ENCODE measurements around the gene KNDC1. TPM values are rescaled to one million over a fixed set of nuclear protein-coding genes. Genes with fewer than 3 reads are reported as not detected.

The KNDC1 gene
- total and polyA plus RNA-seq, 2 of the 4 experiments (the other 2 are of a cell fraction) = 0.18 to 1.1 TPM

GRCh38 chr10:133122171-133122935 lies 37.7 kb upstream of the KNDC1 start:
- Histone ChIP-seq H4K91ac (ENCODE audit: insufficient read depth, low read depth, low read length) (no peak overlapping the region), H3K4me2 (ENCODE audit: low read depth, low read length) (no peak overlapping the region), H3K4me3 (ENCODE audit: insufficient read depth, low read depth, low read length) (no peak overlapping the region), H4K5ac (ENCODE audit: low read depth, low read length) (no peak overlapping the region), H3K14ac (replicated peaks; ENCODE audit: low read depth, low read length) (no peak overlapping the region), H3K27me3 (ENCODE audit: control insufficient read depth, insufficient read depth, low read length) (no peaks in the 10 kb centered on the region; the same call in 1 of the 2 replicates), H2BK15ac (ENCODE audit: low read depth, low read length) (no peak overlapping the region), H4K8ac (ENCODE audit: low read depth in 2 of 2, low read length in 2 of 2) (no peak overlapping the region), H4K20me1 (ENCODE audit: insufficient read depth, low read length) (no peaks in the 10 kb centered on the region), H3K9ac (ENCODE audit: low read depth, low read length) (no peak overlapping the region), H2BK5ac (ENCODE audit: low read depth, low read length, poor library complexity, severe bottlenecking) (no peak overlapping the region), H3K4ac (ENCODE audit: low read depth, low read length) (no peak overlapping the region), H2AK9ac (replicated peaks; ENCODE audit: low read depth, low read length, poor library complexity) (no peak overlapping the region), H3K23ac (ENCODE audit: low read depth, low read length) (no peak overlapping the region), H3K36me3 (ENCODE audit: control insufficient read depth, insufficient read depth, low read length) (no peaks in the 10 kb centered on the region), H3K4me1 (ENCODE audit: control insufficient read depth, insufficient read depth, low read length) (no peaks in the 10 kb centered on the region), H3K9me3 (ENCODE audit: control insufficient read depth, insufficient read depth, low read length) (peaks cover 10% of the 10 kb centered on the region; the same call in 1 of the 2 replicates), H2BK20ac (ENCODE audit: low read depth, low read length) (no peak overlapping the region), H2BK120ac (ENCODE audit: low read depth, low read length) (no peak overlapping the region), H2AK5ac (ENCODE audit: low read depth, low read length) (no peak overlapping the region), H3K56ac (ENCODE audit: extremely low read depth, insufficient read depth, low read length) (no peak overlapping the region), H2AFZ (replicated peaks; ENCODE audit: low read length, poor library complexity) (no peak overlapping the region), H3K9me1 (ENCODE audit: insufficient read depth, low read length) (no peaks in the 10 kb centered on the region), H3K79me1 (ENCODE audit: low read depth in 1 of 2, low read length in 2 of 2) (no peaks in the 10 kb centered on the region), H3K18ac (ENCODE audit: low read depth, low read length) (no peak overlapping the region), H3K27ac (ENCODE audit: insufficient read depth, low read length) (no peak overlapping the region)
- intact Hi-C loops (cut with micrococcal nuclease) (no loop called here), dilution Hi-C loops (cut with HindIII; ENCODE audit: low sequenced_read_pairs, unreplicated experiment) (no loop called here), in situ Hi-C loops (cut with MboI; ENCODE audit: low sequenced_read_pairs) (no loop called here)
- no peak for TF ChIP-seq USF2 (IDR thresholded peaks at IDR 0.05; ENCODE audit: low read depth, low read length)
- no peak for TF ChIP-seq RCOR1 (IDR thresholded peaks at IDR 0.05; ENCODE audit: insufficient replicate concordance, low read length)
- TF ChIP-seq POLR2A (IDR thresholded peaks at IDR 0.05; ENCODE audit: low read depth, low read length) = no peak
- no peak for TF ChIP-seq CHD1 (IDR thresholded peaks at IDR 0.05; ENCODE audit: low read depth, low read length)
- TF ChIP-seq MAZ (IDR thresholded peaks at IDR 0.05; ENCODE audit: borderline replicate concordance, low read depth, low read length) = no peak
- TF ChIP-seq RAD21 (IDR thresholded peaks at IDR 0.05; ENCODE audit: low read length) = no peak
- TF ChIP-seq BHLHE40 (IDR thresholded peaks at IDR 0.05; ENCODE audit: low read depth, low read length) = no peak
- TF ChIP-seq CEBPB (IDR thresholded peaks at IDR 0.05; ENCODE audit: low read depth, low read length) = no peak
- TF ChIP-seq RFX5 (IDR thresholded peaks at IDR 0.05; ENCODE audit: low read depth, low read length) = no peak
- no peak for TF ChIP-seq CTCF (conservative IDR thresholded peaks at IDR 0.05; ENCODE audit: low read depth, low read length)
- no peak for TF ChIP-seq ELK1 (IDR thresholded peaks at IDR 0.05; ENCODE audit: borderline replicate concordance, low read depth, low read length)
- TF ChIP-seq FOS (IDR thresholded peaks at IDR 0.05; ENCODE audit: low read depth, low read length) = no peak
- TF ChIP-seq NFE2L2 (IDR thresholded peaks at IDR 0.05; ENCODE audit: low read depth, low read length) = no peak
- no peak for TF ChIP-seq SMC3 (IDR thresholded peaks at IDR 0.05; ENCODE audit: low read depth, low read length)
- TF ChIP-seq MXI1 (IDR thresholded peaks at IDR 0.05; ENCODE audit: borderline replicate concordance, low read depth, low read length) = no peak
- 77% methylated on average over 17 of the region's 33 CpGs; no CpG with 5 or more reads in 1 of the 2 experiments for WGBS, 2 experiments (ENCODE audit: extremely low coverage in 2 of 2, insufficient read length in 1 of 2)
- DNase-seq (no peak), ATAC-seq (ENCODE audit: low read depth) (no peak)
- ChIA-PET POLR2A (ENCODE audit: unreplicated experiment) (no interaction called here), CTCF (no interaction called here)
- no TSS peak for BruUV-seq (replicated peaks)
